NCI-H187 (cell line): ENCODE data around the gene MAP7D2.
"Not testable (repeated sequence)": the region's sequence is repeated elsewhere in the genome, so short reads cannot be mapped to it uniquely, and the experiment has no call there.

Source experiments
- DNase-seq, 2 experiments: peaks; one replicate each; lab custom pipeline; 2025; lab: John Stamatoyannopoulos, UW

MAP7D2 gene

GRCh38 chrX:20116577-20117240, at the start of gene MAP7D2:
Gene MAP7D2 (minus strand): TSS chrX:20116907. CDS start chrX:20116879, 28 bp downstream.
- DNase-seq = no peak

DNA sequence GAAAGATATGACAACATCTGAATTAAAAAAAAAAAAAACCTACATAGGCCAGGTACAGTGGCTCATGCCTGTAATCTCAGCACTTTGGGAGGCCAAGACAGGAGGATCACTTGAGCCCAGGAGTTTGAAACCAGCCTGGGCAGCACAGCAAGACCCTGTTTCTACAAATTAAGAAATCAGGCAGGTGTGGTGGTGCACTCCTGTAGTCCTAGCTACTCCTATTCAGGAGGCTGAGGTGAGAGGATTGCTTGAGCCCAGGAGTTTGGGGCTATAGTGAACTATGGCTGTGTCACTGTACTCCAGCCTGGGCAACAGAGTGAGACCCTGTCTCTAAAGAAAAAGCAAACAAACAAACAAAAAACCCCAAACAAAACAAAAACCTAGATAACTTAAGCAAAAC, 45.8 kb upstream of the MAP7D2 start:
- DNase-seq = not testable (repeated sequence)

GRCh38 chrX:20159797-20160385, 43.2 kb upstream of the MAP7D2 start:
- no peak for DNase-seq

DNA sequence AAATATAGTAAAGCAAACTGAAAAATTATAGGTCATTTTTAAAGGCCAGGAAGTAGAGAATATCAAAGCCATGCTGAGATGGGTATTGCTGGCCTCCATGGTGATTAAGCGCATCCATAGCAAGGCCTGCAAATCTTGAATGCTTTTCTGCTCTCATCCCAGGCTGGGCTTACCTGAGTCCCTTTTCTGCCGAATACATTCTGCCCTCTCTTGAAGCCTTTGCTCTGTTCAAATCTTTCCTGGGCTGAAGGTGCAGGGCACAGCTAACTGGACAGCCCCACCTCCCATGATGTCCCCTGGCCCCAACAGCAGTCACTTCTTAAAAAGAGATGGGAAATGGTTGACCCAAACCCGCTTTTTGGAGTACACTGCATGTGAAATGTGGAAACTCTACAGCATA, 35.0 kb upstream of the MAP7D2 start:
- no peak for DNase-seq

DNA sequence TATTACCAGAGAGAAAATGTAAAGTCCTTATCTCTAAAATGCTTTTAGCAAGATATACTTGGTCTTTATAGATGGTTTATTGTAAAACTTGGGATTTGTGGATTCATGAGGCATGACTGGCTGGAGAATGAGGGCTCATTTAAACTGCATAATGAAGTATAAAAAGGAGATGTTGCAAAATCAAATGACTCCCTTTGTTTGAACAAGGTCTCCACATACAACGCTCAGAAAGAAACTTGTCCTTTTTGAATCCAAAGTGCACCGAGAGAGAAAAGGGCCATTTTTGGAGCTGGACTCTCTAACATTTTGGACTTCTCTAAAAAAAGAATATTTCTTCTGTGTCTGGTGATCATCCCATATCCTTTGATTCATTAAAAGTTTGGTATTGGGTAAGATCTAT, 32.6 kb upstream of the MAP7D2 start:
- no peak for DNase-seq

DNA sequence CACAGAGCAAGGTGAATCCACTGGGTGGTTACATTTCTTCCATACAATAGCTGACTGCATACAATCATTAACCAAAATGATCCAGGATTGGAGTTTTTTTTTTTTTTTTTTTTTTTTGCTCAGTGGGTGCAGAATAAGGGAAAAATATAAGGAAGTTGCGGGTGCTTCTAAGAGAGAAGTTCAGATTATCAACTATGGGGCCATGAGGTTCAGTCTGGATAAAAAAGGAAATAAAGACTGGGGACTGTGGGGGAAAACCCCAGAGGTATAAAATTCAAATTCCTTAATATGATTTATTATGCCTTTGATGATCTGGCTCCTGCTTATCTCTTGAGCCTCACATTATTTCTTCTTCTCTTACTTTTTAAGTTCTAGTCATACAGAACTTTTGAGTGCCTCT, 30.9 kb upstream of the MAP7D2 start:
- no peak for DNase-seq

DNA sequence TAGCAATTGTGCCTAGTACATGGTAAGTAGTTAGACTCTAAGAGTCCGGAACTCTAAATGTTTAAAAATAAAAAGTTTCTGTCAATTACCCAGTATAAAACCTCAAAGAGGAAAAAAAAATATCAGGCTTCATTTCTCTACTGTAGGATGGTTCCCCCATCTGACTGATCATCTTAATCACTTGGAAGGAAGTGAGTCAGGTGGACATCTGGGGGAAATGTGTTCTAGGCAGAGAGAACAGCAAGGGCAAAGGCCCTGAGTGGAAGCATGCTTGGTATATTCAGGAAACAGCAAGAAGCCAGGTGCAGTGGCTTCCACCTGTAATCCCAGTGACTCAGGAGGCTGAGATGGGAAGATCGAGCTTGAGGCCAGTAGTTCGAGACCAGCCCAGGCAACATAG, 27.8 kb upstream of the MAP7D2 start:
- no peak for DNase-seq

GRCh38 chrX:20143561-20143960, 26.9 kb upstream of the MAP7D2 start:
- DNase-seq = no peak

- DNase-seq = no peak
Observed at GRCh38 chrX:20143111-20143510, 26.4 kb upstream of the MAP7D2 start.

DNA sequence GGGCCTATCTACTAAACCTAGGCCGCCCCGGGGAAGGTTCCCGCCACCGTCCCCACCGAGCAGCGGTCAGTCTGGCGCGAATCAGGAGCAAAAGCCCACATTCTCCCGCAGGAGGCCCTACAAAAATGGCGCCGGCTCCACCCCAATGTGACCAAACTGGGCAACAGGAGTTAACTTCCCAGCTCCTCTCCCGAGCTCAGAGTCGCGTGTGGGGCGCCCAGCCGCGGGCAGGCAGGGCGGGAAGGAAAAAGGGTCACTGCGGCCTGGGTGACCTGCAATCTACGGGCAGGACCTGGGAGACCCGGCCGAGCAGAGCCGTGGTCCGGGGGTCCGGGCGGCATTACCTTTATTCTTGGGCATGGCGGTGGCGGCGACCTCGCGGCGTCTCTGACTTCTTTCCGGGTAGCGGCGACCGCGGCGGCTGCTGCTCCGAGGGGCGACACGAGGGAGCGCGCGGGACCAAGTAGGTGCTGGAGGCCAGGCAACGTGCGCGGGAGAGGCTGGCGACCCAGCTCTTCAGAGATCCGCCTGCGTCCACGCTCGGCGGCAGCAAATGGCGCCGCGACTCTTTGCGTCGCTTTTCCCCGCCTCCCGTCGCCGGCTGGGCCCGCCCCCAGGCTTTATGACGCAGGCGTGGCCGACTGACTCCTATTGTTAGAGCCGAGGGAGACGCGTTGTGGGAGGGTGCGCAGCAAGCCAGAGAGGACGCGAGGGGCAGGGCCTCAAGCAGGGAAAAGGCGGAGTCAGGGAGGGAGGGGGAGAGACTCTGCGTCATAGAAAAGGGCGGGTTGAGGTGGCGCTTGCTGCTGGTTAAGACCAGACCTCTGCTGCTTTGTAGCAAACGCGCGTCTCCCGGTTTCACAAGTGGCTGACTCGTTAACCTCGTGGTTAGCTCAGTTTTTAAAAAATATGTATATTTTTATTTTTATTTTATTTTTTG, 24.8 kb upstream of the MAP7D2 start, which contains the start of gene EIF1AX:
EIF1AX (minus strand) TSS at position 558 of the 940 bp plus-strand sequence; CDS start at position 360, 198 bp downstream.
- peak; percentile 91 to 96 for DNase-seq

- DNase-seq = no peak
Observed at GRCh38 chrX:20140420-20140819, 23.7 kb upstream of the MAP7D2 start.

- DNase-seq = no peak
Observed at GRCh38 chrX:20139966-20140365, 23.3 kb upstream of the MAP7D2 start.

DNA sequence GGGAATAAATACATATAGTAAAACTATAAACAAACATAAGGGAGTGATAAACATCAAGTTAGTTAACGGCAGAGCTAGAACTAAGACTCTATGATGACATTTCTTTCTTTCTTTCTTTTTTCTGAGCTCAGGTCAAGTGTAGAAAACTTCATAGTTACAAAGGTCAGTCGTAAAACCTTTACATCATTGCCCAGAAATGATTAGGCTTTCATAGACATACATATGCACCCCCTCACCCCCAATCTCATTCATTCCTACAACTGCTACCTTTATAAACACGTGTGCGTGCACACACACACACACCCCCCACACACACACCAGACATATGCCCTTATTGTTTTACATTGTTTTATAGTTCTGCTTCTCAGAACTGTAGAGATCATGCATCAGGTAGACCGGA, 19.2 kb upstream of the MAP7D2 start:
- DNase-seq = no peak

- no peak for DNase-seq
Observed at GRCh38 chrX:20132666-20133065, 16.0 kb upstream of the MAP7D2 start.

GRCh38 chrX:20130357-20130756, 13.7 kb upstream of the MAP7D2 start:
- no peak for DNase-seq

DNA sequence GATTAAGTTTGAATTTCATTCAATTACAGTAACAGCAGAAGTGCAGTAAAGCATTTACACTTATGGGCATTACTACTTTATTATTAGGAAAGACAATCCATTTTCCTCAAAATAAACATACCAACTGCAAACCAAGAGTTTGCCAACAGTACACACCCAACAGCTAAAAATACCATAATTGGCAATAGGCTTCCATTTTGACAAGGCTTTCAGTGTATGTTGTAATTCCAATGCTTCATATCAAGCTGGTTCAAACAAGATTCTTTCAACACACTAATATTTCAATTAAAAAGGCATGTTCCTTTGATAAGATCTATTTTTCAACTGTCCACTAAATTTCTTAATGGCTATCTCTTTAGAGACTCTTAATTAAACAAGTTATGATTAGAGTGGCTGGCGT, 12.8 kb upstream of the MAP7D2 start:
- no peak for DNase-seq

DNA sequence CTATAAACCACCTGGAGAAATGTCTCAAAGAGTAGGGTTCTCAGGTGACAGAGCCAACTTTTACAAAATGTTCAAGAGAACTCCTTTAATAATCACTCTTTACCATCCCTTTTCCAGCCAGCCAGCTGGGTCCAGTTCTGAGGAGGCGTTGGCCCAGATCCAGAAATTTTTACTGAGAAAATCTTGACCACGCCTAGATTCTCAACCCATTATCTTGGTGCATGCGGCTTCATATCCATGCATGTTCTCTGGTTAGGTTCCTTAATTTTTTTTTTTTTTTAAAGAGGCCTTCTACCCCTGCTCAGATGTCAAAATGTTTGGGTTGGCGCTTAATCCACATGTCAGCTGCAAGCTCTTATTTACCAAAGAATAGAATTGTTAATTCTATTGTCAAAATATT, 12.0 kb upstream of the MAP7D2 start:
- no peak for DNase-seq

GRCh38 chrX:20127440-20127839, 10.7 kb upstream of the MAP7D2 start:
- not testable (repeated sequence) for DNase-seq

DNA sequence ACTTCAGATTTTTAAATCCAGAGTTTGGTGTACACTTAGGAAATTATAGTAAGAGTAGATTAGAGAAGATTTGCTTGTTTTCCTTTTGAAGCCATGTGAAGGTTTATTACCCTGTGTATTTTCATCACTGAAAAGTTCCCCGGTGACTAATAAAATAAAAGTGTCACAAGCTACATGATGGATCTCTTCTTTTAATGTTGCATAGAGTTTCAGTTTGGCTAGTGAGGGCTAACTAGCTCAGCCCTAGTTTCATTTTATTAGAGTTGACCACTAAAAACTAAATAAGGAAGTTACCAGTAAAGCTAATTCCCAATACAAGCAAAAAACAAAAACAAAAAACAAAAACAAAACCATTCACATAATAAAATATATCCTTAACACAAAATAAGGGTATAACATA, 10.1 kb upstream of the MAP7D2 start:
- DNase-seq = not testable (repeated sequence)

GRCh38 chrX:20124964-20125363, 8.3 kb upstream of the MAP7D2 start:
- DNase-seq = no peak

DNA sequence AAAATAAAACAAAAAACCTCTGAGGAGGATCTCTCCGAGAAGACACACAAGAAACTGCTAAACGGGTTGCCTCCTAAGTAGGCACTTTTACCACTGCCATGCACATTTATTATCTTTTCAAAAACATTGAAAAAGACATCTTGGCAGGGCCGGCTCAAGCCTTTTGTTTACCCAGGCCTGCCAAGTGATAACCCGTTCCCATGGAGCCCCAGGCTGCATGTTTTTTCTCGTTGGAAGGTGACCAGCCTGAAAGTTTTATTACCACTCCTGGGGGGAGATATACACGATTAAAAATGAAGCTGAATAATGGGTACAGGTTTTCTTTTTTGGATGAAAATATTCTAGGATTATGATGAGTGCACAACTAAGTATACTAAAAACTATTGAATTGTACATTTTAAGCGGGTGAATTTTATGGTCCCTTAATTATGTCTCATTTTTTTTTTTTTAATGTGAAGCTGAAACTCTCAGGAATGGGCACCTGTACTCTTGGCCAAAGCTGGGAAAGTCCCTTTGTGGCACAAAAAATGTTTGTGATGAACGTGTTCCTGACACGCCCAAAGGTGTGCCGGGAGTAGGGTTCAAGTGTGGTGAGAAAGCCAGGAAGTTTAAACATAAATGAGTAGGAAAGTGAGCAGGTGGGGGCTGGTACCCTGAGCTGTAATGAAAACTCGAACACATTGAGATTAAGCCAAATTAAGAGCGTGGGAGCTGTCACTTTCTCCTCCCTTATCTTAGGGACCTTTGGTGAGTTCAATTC, 1.5 kb upstream of the MAP7D2 start:
- DNase-seq = no peak

DNA sequence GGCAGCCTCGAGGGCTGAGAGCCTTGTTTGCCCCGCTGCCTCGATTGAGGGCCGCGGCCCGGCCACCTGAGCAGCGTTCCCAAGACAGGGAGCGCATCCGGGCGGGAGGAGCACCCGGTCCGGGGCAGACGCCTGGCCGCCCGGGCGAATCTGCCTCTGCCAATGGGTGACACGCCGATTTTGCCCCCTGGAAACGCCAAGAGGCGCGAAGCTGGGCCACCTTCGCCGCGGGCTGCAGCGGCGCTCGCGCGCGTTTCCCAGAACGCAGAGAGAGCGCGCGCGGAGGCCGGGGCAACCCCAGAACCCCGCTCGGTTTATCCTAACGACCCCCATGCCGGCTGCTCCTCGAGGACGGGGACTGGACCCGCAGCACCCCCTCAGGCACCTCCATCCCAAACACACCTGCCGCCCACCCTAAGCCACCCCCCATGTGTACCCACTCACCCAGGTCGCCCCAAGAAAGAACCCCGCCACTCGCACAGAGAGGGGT, 575 bp downstream of the MAP7D2 start:
- no peak for DNase-seq
